GM12878 (cell line): ENCODE data around the gene LBX1. TPM values are rescaled to one million over a fixed set of nuclear protein-coding genes. Genes with fewer than 3 reads are reported as not detected.

Source experiments
- ATAC-seq: fragments of 200-7000 bp; cut with Tn5 transposase; 3 replicates; pipeline ENCODE4 v1.9.1; 2020; ENCODE audit warnings: mild to moderate bottlenecking, moderate library complexity
- BruUV-seq: library from RNA; stranded (reverse); fragments of 400-500 nt; replicated peaks from 2 replicates; lab custom pipeline; 2021; lab: Mats Ljungman, UMichigan
- CTCF ChIA-PET: fragments of 300-600 bp; sonication (Branson Sonifier 250); formaldehyde crosslinking; extraction: SDS; loops from one replicate; lab custom pipeline; 2021; ENCODE audit warnings: inconsistent platforms; lab: Yijun Ruan, JAX
- POLR2A ChIA-PET: fragments of 350-600 bp; formaldehyde crosslinking; extraction: SDS; loops from one replicate; lab custom pipeline; 2021; ENCODE audit warnings: inconsistent platforms; lab: Charles Lee
- RAD21 ChIA-PET: fragments of 300-600 bp; sonication (Branson Sonifier 250); formaldehyde crosslinking; loops from one replicate; lab custom pipeline; 2023; ENCODE audit warnings: antibody characterized with exemption; ENCODE audit not compliant: unreplicated experiment; lab: Charles Lee
- SMC1A ChIA-PET: fragments of 300-600 bp; sonication (Branson Sonifier 250); formaldehyde crosslinking; loops from one replicate; lab custom pipeline; 2023; ENCODE audit not compliant: unreplicated experiment, uncharacterized antibody; lab: Charles Lee
- DNase-seq: peaks from one replicate; pipeline ENCODE4 v3.0.0-alpha.2; 2011; ENCODE audit warnings: low read depth, low spot score
- FAIRE-seq: peaks from 3 replicates; lab custom pipeline; 2011; peaks lifted over from hg19 to GRCh38; lab: Jason Lieb, UNC
- H2AFZ ChIP-seq: 2 replicates; pipeline ENCODE4 v1.6.0; 2011; ENCODE audit warnings: low read depth, low read length, control low read depth; ENCODE audit not compliant: control insufficient read depth
- H3K27ac ChIP-seq: 2 replicates; pipeline ENCODE4 v1.5.1; 2011; ENCODE audit warnings: control low read depth; ENCODE audit not compliant: control insufficient read depth, insufficient read depth
- H3K27me3 ChIP-seq, 2 experiments: replicated peaks in 1 of 2; 2 replicates each; pipeline versions ENCODE4 v1.6.0 to v1.6.1; 2011; ENCODE audit warnings: low read length in 1 of 2; ENCODE audit not compliant: control insufficient read depth in 2 of 2, insufficient read depth in 2 of 2
- H3K36me3 ChIP-seq, 2 experiments: 2 replicates each; pipeline ENCODE4 v1.5.1; 2011; ENCODE audit warnings: low read length in 1 of 2; ENCODE audit not compliant: control insufficient read depth in 2 of 2, insufficient read depth in 2 of 2
- H3K4me1 ChIP-seq: 2 replicates; pipeline ENCODE4 v1.6.1; 2011; ENCODE audit warnings: mild to moderate bottlenecking, low read length, moderate library complexity, mixed read lengths; ENCODE audit not compliant: control insufficient read depth, insufficient read depth
- H3K4me2 ChIP-seq: 2 replicates; pipeline ENCODE4 v1.6.0; 2011; ENCODE audit warnings: control low read depth; ENCODE audit not compliant: control insufficient read depth, insufficient read depth
- H3K4me3 ChIP-seq: fragments of 200-600 bp; sonication (generic); 2 replicates; pipeline ENCODE4 v1.5.1; 2016
- H3K79me2 ChIP-seq: 2 replicates; pipeline ENCODE4 v1.6.0; 2011; ENCODE audit warnings: low read length; ENCODE audit not compliant: control insufficient read depth, insufficient read depth
- H3K9ac ChIP-seq: 2 replicates; pipeline ENCODE4 v1.8.0; 2011; ENCODE audit warnings: low read length, control low read depth, mixed read lengths; ENCODE audit not compliant: control insufficient read depth, insufficient read depth
- H3K9me3 ChIP-seq: replicated peaks from 3 replicates; pipeline ENCODE4 v1.5.1; 2011; ENCODE audit warnings: mild to moderate bottlenecking, low read length; ENCODE audit not compliant: control insufficient read depth, insufficient read depth
- H4K20me1 ChIP-seq: 2 replicates; pipeline ENCODE4 v1.6.0; 2011; ENCODE audit not compliant: control insufficient read depth, insufficient read depth
- CBX3 ChIP-seq: fragments of 200-600 bp; sonication (generic); IDR thresholded peaks from 2 replicates; pipeline ENCODE4 v1.6.1; 2016; ENCODE audit warnings: low read depth, borderline replicate concordance
- EZH2 ChIP-seq: IDR thresholded peaks from 2 replicates; pipeline ENCODE4 v1.6.1; 2012; ENCODE audit warnings: low read depth, mild to moderate bottlenecking, control low read depth, inconsistent platforms, low read length, borderline replicate concordance; ENCODE audit not compliant: control insufficient read depth
- PKNOX1 ChIP-seq: fragments of 450-650 bp; IDR thresholded peaks from 2 replicates; pipeline ENCODE4 v1.6.1; 2016; ENCODE audit warnings: mild to moderate bottlenecking
- POU2F2 ChIP-seq: IDR thresholded peaks from 3 replicates; pipeline ENCODE4 v1.6.1; 2011; ENCODE audit warnings: low read depth, mild to moderate bottlenecking, low read length, borderline replicate concordance
- RELA ChIP-seq: fragments of 450-650 bp; IDR thresholded peaks from 2 replicates; pipeline ENCODE4 v1.8.0; 2014; ENCODE audit warnings: borderline replicate concordance; ENCODE audit not compliant: partially characterized antibody
- SMARCA5 ChIP-seq: fragments of 450-650 bp; IDR thresholded peaks from 2 replicates; pipeline ENCODE4 v1.6.1; 2017; ENCODE audit warnings: mild to moderate bottlenecking
- SUPT20H ChIP-seq: IDR thresholded peaks from 2 replicates; pipeline ENCODE4 v1.6.1; 2011; ENCODE audit warnings: low read depth, mild to moderate bottlenecking, low read length, moderate library complexity, borderline replicate concordance; ENCODE audit not compliant: control insufficient read depth
- TAF1 ChIP-seq: IDR thresholded peaks from 2 replicates; pipeline ENCODE4 v1.6.1; 2011; ENCODE audit warnings: mild to moderate bottlenecking, low read depth, low read length, borderline replicate concordance
- ZNF217 ChIP-seq: fragments of 450-650 bp; IDR thresholded peaks from 2 replicates; pipeline ENCODE4 v1.6.1; 2017; ENCODE audit warnings: antibody characterized with exemption, mild to moderate bottlenecking
- ZNF622 ChIP-seq: fragments of 450-650 bp; IDR thresholded peaks from 2 replicates; pipeline ENCODE4 v1.6.1; 2017; ENCODE audit warnings: mild to moderate bottlenecking, inconsistent platforms
- whole genome bisulfite sequencing: methylation state at CpG from one replicate; pipeline ENCODE4 v1.1.6; 2016; ENCODE audit warnings: low lambda C conversion rate; ENCODE audit not compliant: insufficient replicate concordance, insufficient coverage; ENCODE audit errors: missing lambda C conversion rate; 5-methylcytosine and 5-hydroxymethylcytosine counted together
- in situ Hi-C: fragments of 300-500 bp; cut with MboI; formaldehyde crosslinking; loops from 9 replicates; pipeline ENCODE4 v1.14.3; 2018; ENCODE audit warnings: mixed read lengths
- intact Hi-C: fragments of 100-400 bp; cut with micrococcal nuclease; formaldehyde crosslinking; loops from one replicate; pipeline ENCODE4 v1.14.2; 2022; ENCODE audit not compliant: unreplicated experiment
- polyA plus RNA-seq, 11 experiments: library from polyadenylated mRNA; depleted of rRNA in 4 of 11; unstranded in 6 of 11; stranded (reverse) in 5 of 11; fragments of >200 nt; fragmentation: Nextera tagmentation in 4 of 11; fragmentation: Illumina TruSeq in 1 of 11; extraction: Ambion mirVana in 4 of 11; extraction: Trizol in 1 of 11; gene quantifications; 1 replicate in 1 of 11; 2 replicates in 10 of 11; pipeline versions ENCODE4 v1.2.1 to v1.2.3, GENCODE V29; 2011 to 2016; ENCODE audit warnings: inconsistent platforms in 2 of 11, missing spikeins in 2 of 11, low read depth in 1 of 11
- total RNA-seq, 4 experiments: library from RNA; depleted of rRNA in 3 of 4; stranded (reverse); fragments of >200 nt in 3 of 4; fragmentation: Illumina TruSeq in 1 of 4; extraction: Trizol in 1 of 4; gene quantifications; 2 replicates each; pipeline versions ENCODE4 v1.2.1 to v1.2.3, GENCODE V29; 2013 to 2021
- TF ChIP-seq, protein P1 (sequence below): fragments of 450-650 bp; formaldehyde crosslinking; IDR thresholded peaks from 2 replicates; pipeline ENCODE4 v1.4.0; 2022; ENCODE audit warnings: mild to moderate bottlenecking, moderate library complexity

Gene LBX1
- total and polyA plus RNA-seq, 10 of the 15 experiments (the other 5 are each of a cell fraction or from before 2014, with no cell fraction given) = not detected

- Histone ChIP-seq H3K79me2 (no peaks in the 10 kb centered on the region), H3K4me2 (no peak overlapping the region), H3K9ac (no peak overlapping the region), H3K9me3 (no peaks in the 10 kb centered on the region; the same call in 2 of the 3 replicates), H3K36me3 (no peaks in the 10 kb centered on the region), H3K4me1 (no peaks in the 10 kb centered on the region), H2AFZ (no peak overlapping the region), H4K20me1 (no peaks in the 10 kb centered on the region), H3K4me3 (no peak overlapping the region), H3K27me3 (peaks cover 0 to 2% of the 10 kb centered on the region in 2 experiments; a peak in 2 of 4 replicates), H3K27ac (no peak overlapping the region)
- RAD21 ChIA-PET = no interaction called here
- POLR2A ChIA-PET = no interaction called here
- ATAC-seq = no peak
- 17% methylated on average over 3 of the region's 3 CpGs for WGBS
- no TSS peak for BruUV-seq
- no peak for FAIRE-seq
- intact Hi-C loops (no loop called here), in situ Hi-C loops (no loop called here)
- DNase-seq = no peak
- no peak for TF ChIP-seq POU2F2
- no peak for TF ChIP-seq SUPT20H
- no peak for TF ChIP-seq TAF1
- TF ChIP-seq ZNF622 = no peak
- no peak for TF ChIP-seq SMARCA5
- TF ChIP-seq CBX3 = no peak
- no peak for TF ChIP-seq PKNOX1
- TF ChIP-seq RELA = no peak
- TF ChIP-seq ZNF217 = no peak
- TF ChIP-seq EZH2 = no peak
- TF ChIP-seq, protein P1, sequence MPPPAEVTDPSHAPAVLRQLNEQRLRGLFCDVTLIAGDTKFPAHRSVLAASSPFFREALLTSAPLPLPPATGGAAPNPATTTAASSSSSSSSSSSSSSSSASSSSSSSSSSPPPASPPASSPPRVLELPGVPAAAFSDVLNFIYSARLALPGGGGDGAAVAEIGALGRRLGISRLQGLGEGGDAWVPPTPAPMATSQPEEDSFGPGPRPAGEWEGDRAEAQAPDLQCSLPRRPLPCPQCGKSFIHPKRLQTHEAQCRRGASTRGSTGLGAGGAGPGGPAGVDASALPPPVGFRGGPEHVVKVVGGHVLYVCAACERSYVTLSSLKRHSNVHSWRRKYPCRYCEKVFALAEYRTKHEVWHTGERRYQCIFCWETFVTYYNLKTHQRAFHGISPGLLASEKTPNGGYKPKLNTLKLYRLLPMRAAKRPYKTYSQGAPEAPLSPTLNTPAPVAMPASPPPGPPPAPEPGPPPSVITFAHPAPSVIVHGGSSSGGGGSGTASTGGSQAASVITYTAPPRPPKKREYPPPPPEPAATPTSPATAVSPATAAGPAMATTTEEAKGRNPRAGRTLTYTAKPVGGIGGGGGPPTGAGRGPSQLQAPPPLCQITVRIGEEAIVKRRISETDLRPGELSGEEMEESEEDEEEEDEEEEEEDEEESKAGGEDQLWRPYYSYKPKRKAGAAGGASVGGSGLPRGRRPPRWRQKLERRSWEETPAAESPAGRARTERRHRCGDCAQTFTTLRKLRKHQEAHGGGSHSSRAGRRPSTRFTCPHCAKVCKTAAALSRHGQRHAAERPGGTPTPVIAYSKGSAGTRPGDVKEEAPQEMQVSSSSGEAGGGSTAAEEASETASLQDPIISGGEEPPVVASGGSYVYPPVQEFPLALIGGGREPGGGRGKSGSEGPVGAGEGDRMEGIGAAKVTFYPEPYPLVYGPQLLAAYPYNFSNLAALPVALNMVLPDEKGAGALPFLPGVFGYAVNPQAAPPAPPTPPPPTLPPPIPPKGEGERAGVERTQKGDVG (CRISPR knock-in tag) = no peak
- CTCF ChIA-PET = interaction anchor here (0.9 to 1.3 kb wide), 2 partner anchors 48 kb away, joined by 3 to 5 read pairs; no protein-coding TSS in a partner anchor
- SMC1A ChIA-PET = no interaction called here
Measured at GRCh38 chr10:101261702-101262101, 32.4 kb upstream of the LBX1 start.
